Measurements from ENCODE around the gene INF2.

Gene INF2

GRCh38 chr14:104676694-104677511, 12.5 kb upstream of the INF2 start:
- peak in 1 of 2 donors; percentile 12 for DNase-seq

GRCh38 chr14:104677512-104678332, 11.7 kb upstream of the INF2 start:
- peak; percentile 84 to 89 for DNase-seq

- DNase-seq = no peak
Observed at GRCh38 chr14:104678346-104678745, 11.1 kb upstream of the INF2 start.

GRCh38 chr14:104678901-104679705, 10.3 kb upstream of the INF2 start:
- no peak for DNase-seq

GRCh38 chr14:104680056-104680805, 9.2 kb upstream of the INF2 start:
- DNase-seq = peak; percentile 23 to 65

- DNase-seq = peak; percentile 75 to 85
Observed at GRCh38 chr14:104680806-104681688, 8.4 kb upstream of the INF2 start.

GRCh38 chr14:104681689-104682074, 7.7 kb upstream of the INF2 start:
- DNase-seq = no peak

GRCh38 chr14:104682107-104682593, 7.3 kb upstream of the INF2 start:
- no peak for DNase-seq

- no peak for DNase-seq
Observed at GRCh38 chr14:104683653-104684448, 5.6 kb upstream of the INF2 start.

GRCh38 chr14:104684449-104684821, 5.0 kb upstream of the INF2 start:
- no peak for DNase-seq

GRCh38 chr14:104685216-104685997, 4.0 kb upstream of the INF2 start:
- no peak for DNase-seq

GRCh38 chr14:104685998-104686610, 3.3 kb upstream of the INF2 start:
- DNase-seq = no peak

- no peak for DNase-seq
Observed at GRCh38 chr14:104686624-104687517, 2.5 kb upstream of the INF2 start.

GRCh38 chr14:104687601-104688504, 1.6 kb upstream of the INF2 start:
- no peak for DNase-seq

- DNase-seq = no peak
Observed at GRCh38 chr14:104688505-104689108, 811 bp upstream of the INF2 start.
